H1 (cell line): ENCODE data around the gene TRIM56. TPM values are rescaled to one million over a fixed set of nuclear protein-coding genes. Genes with fewer than 3 reads are reported as not detected.

Source experiments
- CTCF ChIA-PET: fragments of 300-600 bp; sonication (Branson Sonifier 250); formaldehyde crosslinking; loops from one replicate; lab custom pipeline; 2021; ENCODE audit not compliant: partially characterized antibody; lab: Charles Lee
- POLR2A ChIA-PET: fragments of 300-600 bp; sonication (Branson Sonifier 250); formaldehyde crosslinking; loops from one replicate; lab custom pipeline; 2021; ENCODE audit warnings: inconsistent platforms; ENCODE audit not compliant: partially characterized antibody; lab: Charles Lee
- DNase-seq, 2 experiments: peaks; one replicate each; pipeline versions ENCODE4 v3.0.0 to v3.0.0-alpha.2; 2010 to 2022; ENCODE audit warnings: low spot score in 2 of 2, low read depth in 1 of 2, mixed read lengths in 1 of 2
- FAIRE-seq: peaks from 2 replicates; lab custom pipeline; 2011; peaks lifted over from hg19 to GRCh38; lab: Jason Lieb, UNC
- H2AFZ ChIP-seq: 2 replicates; pipeline ENCODE4 v1.8.1; 2012; ENCODE audit warnings: low read length, inconsistent platforms
- H2AK5ac ChIP-seq: 2 replicates; pipeline ENCODE4 v1.6.1; 2013; ENCODE audit warnings: low read depth, low read length
- H2BK120ac ChIP-seq: replicated peaks from 2 replicates; pipeline ENCODE3; 2013; ENCODE audit warnings: low read depth, low read length, inconsistent platforms
- H2BK12ac ChIP-seq: 2 replicates; pipeline ENCODE4 v1.6.1; 2013; ENCODE audit warnings: low read depth, low read length
- H2BK15ac ChIP-seq: 2 replicates; pipeline ENCODE4 v1.6.1; 2013; ENCODE audit warnings: low read length
- H2BK20ac ChIP-seq: 2 replicates; pipeline ENCODE4 v1.6.1; 2013; ENCODE audit warnings: low read length
- H2BK5ac ChIP-seq: 2 replicates; pipeline ENCODE4 v1.6.1; 2013; ENCODE audit warnings: low read depth, low read length
- H3K14ac ChIP-seq: 2 replicates; pipeline ENCODE4 v1.6.1; 2013; ENCODE audit warnings: inconsistent platforms; ENCODE audit not compliant: insufficient read length
- H3K18ac ChIP-seq: 2 replicates; pipeline ENCODE4 v1.6.1; 2013; ENCODE audit warnings: low read length; ENCODE audit errors: extremely low read depth
- H3K23ac ChIP-seq: 2 replicates; pipeline ENCODE4 v1.6.1; 2013; ENCODE audit warnings: inconsistent platforms; ENCODE audit not compliant: insufficient read length
- H3K23me2 ChIP-seq: 2 replicates; pipeline ENCODE4 v1.6.1; 2013; ENCODE audit warnings: low read depth, low read length
- H3K27ac ChIP-seq: 2 replicates; pipeline ENCODE4 v1.6.1; 2011; ENCODE audit warnings: low read depth, low read length, inconsistent platforms
- H3K27me3 ChIP-seq, 4 experiments: replicated peaks in 1 of 4; 1 replicate in 1 of 4; 2 replicates in 3 of 4; pipeline versions ENCODE4 v1.6.1 to v1.8.1; 2011 to 2013; ENCODE audit warnings: low read length in 3 of 4, mild to moderate bottlenecking in 3 of 4, inconsistent platforms in 2 of 4, mixed read lengths in 2 of 4, moderate library complexity in 1 of 4; ENCODE audit not compliant: control insufficient read depth in 3 of 4, insufficient read depth in 3 of 4; ENCODE audit errors: extremely low read depth in 1 of 4
- H3K36me3 ChIP-seq, 4 experiments: 2 replicates each; pipeline versions ENCODE4 v1.6.1 to v1.8.1; 2011 to 2013; ENCODE audit warnings: mild to moderate bottlenecking in 4 of 4, low read length in 3 of 4, moderate library complexity in 2 of 4, control low read depth in 1 of 4, inconsistent platforms in 1 of 4; ENCODE audit not compliant: insufficient read depth in 4 of 4, control insufficient read depth in 2 of 4
- H3K4ac ChIP-seq: replicated peaks from 2 replicates; pipeline ENCODE3; 2013; ENCODE audit warnings: low read length, low read depth, mixed read lengths, inconsistent platforms; ENCODE audit not compliant: insufficient read length
- H3K4me1 ChIP-seq, 4 experiments: replicated peaks in 1 of 4; 1 replicate in 1 of 4; 2 replicates in 3 of 4; pipeline versions ENCODE4 v1.6.1 to v1.8.1; 2011 to 2013; ENCODE audit warnings: low read length in 3 of 4, inconsistent platforms in 2 of 4, mixed read lengths in 1 of 4; ENCODE audit not compliant: insufficient read depth in 4 of 4, control insufficient read depth in 3 of 4
- H3K4me2 ChIP-seq, 2 experiments: 2 replicates each; pipeline versions ENCODE4 v1.6.1 to v1.8.1; 2011 to 2013; ENCODE audit warnings: low read depth in 2 of 2, low read length in 2 of 2, control low read depth in 1 of 2, inconsistent platforms in 1 of 2, mild to moderate bottlenecking in 1 of 2; ENCODE audit not compliant: insufficient read depth in 1 of 2
- H3K4me3 ChIP-seq, 4 experiments: fragments of 200-600, 300-600 bp in 1 of 4; sonication (generic), shearing (Covaris generic), sonication (Bioruptor Twin) in 1 of 4; 2 replicates each; pipeline versions ENCODE4 v1.5.1 to v1.8.1; 2011 to 2016; ENCODE audit warnings: low read length in 4 of 4, low read depth in 3 of 4, control low read depth in 2 of 4, inconsistent platforms in 2 of 4, mild to moderate bottlenecking in 2 of 4, mixed read lengths in 1 of 4, moderate library complexity in 1 of 4; ENCODE audit not compliant: insufficient read depth in 2 of 4; ENCODE audit errors: extremely low read depth in 1 of 4
- H3K56ac ChIP-seq: replicated peaks from 2 replicates; pipeline ENCODE3; 2013; ENCODE audit warnings: low read depth, mild to moderate bottlenecking, mixed read lengths, low read length, inconsistent platforms; ENCODE audit not compliant: insufficient read length
- H3K79me1 ChIP-seq: 2 replicates; pipeline ENCODE4 v1.6.1; 2013; ENCODE audit warnings: low read depth, low read length, control low read depth
- H3K79me2 ChIP-seq, 2 experiments: 2 replicates each; pipeline versions ENCODE4 v1.6.1 to v1.8.1; 2012 to 2013; ENCODE audit warnings: low read length in 2 of 2, mild to moderate bottlenecking in 2 of 2, inconsistent platforms in 1 of 2; ENCODE audit not compliant: insufficient read depth in 2 of 2, control insufficient read depth in 1 of 2
- H3K9ac ChIP-seq, 4 experiments: replicated peaks in 1 of 4; 1 replicate in 1 of 4; 2 replicates in 3 of 4; pipeline versions ENCODE4 v1.6.1 to v1.8.1; 2011 to 2013; ENCODE audit warnings: low read depth in 3 of 4, low read length in 3 of 4, control low read depth in 2 of 4, mild to moderate bottlenecking in 2 of 4, moderate library complexity in 2 of 4, inconsistent platforms in 1 of 4; ENCODE audit errors: extremely low read depth in 1 of 4
- H3K9me3 ChIP-seq, 2 experiments: 2 replicates each; pipeline versions ENCODE4 v1.6.1 to v1.8.1; 2012 to 2013; ENCODE audit warnings: mild to moderate bottlenecking in 2 of 2, moderate library complexity in 2 of 2, control low read depth in 1 of 2, inconsistent platforms in 1 of 2, low read depth in 1 of 2, low read length in 1 of 2, mixed read lengths in 1 of 2; ENCODE audit not compliant: insufficient read depth in 2 of 2
- H4K20me1 ChIP-seq, 2 experiments: replicated peaks in 1 of 2; 2 replicates each; pipeline versions ENCODE3 to v1.8.1; 2011 to 2013; ENCODE audit warnings: inconsistent platforms in 2 of 2, low read length in 2 of 2, mild to moderate bottlenecking in 1 of 2; ENCODE audit not compliant: insufficient read depth in 2 of 2, control insufficient read depth in 1 of 2
- H4K5ac ChIP-seq: 2 replicates; pipeline ENCODE4 v1.6.1; 2013; ENCODE audit warnings: low read length, low read depth, mixed read lengths, inconsistent platforms; ENCODE audit not compliant: insufficient read length
- H4K8ac ChIP-seq: 2 replicates; pipeline ENCODE4 v1.8.0; 2013; ENCODE audit warnings: mild to moderate bottlenecking, moderate library complexity, low read length, inconsistent platforms; ENCODE audit not compliant: insufficient read depth; ENCODE audit errors: extremely low read depth
- H4K91ac ChIP-seq: replicated peaks from 2 replicates; pipeline ENCODE3; 2013; ENCODE audit warnings: low read length, mixed read lengths, inconsistent platforms; ENCODE audit not compliant: insufficient read length
- CHD2 ChIP-seq: IDR thresholded peaks from 2 replicates; pipeline ENCODE4 v1.6.1; 2012; ENCODE audit warnings: low read length, improper control_type of control experiment
- EZH2 ChIP-seq: fragments of 200-600 bp; sonication (generic); IDR thresholded peaks from 2 replicates; pipeline ENCODE4 v1.7.1; 2012; ENCODE audit warnings: low read depth, mild to moderate bottlenecking, moderate library complexity, low read length, inconsistent platforms; ENCODE audit not compliant: severe bottlenecking
- HDAC2 ChIP-seq, 2 experiments: fragments of 300-600 bp in 1 of 2; sonication (generic) in 1 of 2; IDR thresholded peaks; 2 replicates each; pipeline ENCODE4 v1.6.1; 2011 to 2012; ENCODE audit warnings: low read depth in 2 of 2, low read length in 2 of 2, mild to moderate bottlenecking in 2 of 2, moderate library complexity in 2 of 2, borderline replicate concordance in 1 of 2, inconsistent platforms in 1 of 2
- KDM4A ChIP-seq: IDR thresholded peaks from one replicate; pipeline ENCODE4 v1.7.1; 2012; ENCODE audit warnings: low read depth, mild to moderate bottlenecking, moderate library complexity, low read length, inconsistent platforms; ENCODE audit not compliant: severe bottlenecking
- POLR2AphosphoS5 ChIP-seq: IDR thresholded peaks from 2 replicates; pipeline ENCODE4 v1.6.1; 2011; ENCODE audit warnings: low read depth, low read length
- RNF2 ChIP-seq: fragments of 200-900, 300-1000 bp; sonication (generic); IDR thresholded peaks from 2 replicates; pipeline ENCODE4 v1.7.1; 2016; ENCODE audit warnings: borderline replicate concordance, low read depth, mild to moderate bottlenecking, antibody characterized with exemption, low read length; ENCODE audit not compliant: poor library complexity, severe bottlenecking; ENCODE audit errors: missing control alignments
- SAP30 ChIP-seq: fragments of 300-600 bp; sonication (generic); IDR thresholded peaks from 2 replicates; pipeline ENCODE4 v1.7.1; 2012; ENCODE audit warnings: low read length, moderate library complexity, mild to moderate bottlenecking, inconsistent platforms; ENCODE audit not compliant: insufficient read depth, insufficient replicate concordance
- WGBS, 2 experiments: shearing (Covaris generic) in 1 of 2; methylation state at CpG; one replicate each; pipeline versions ENCODE4 v1.1.6 to v1.1.7; 2013 to 2015; ENCODE audit warnings: low lambda C conversion rate in 2 of 2, mixed read lengths in 2 of 2, inconsistent platforms in 1 of 2, low coverage in 1 of 2, missing lambda C conversion rate in 1 of 2; ENCODE audit not compliant: insufficient replicate concordance in 2 of 2, insufficient coverage in 1 of 2, insufficient read length in 1 of 2; ENCODE audit errors: extremely low coverage in 1 of 2, missing lambda C conversion rate in 1 of 2; 5-methylcytosine and 5-hydroxymethylcytosine counted together
- polyA plus RNA-seq, 7 experiments: library from polyadenylated mRNA; depleted of rRNA in 3 of 7; stranded (reverse) in 5 of 7; unstranded in 2 of 7; fragments of >200 nt in 5 of 7; fragments of 200-250 nt in 2 of 7; gene quantifications; 1 replicate in 5 of 7; 2 replicates in 1 of 7; 4 replicates in 1 of 7; pipeline versions ENCODE4 v1.2.1 to v1.2.3, GENCODE V29; 2011 to 2013; ENCODE audit warnings: missing spikeins in 2 of 7, mixed read lengths in 2 of 7
- total RNA-seq: library from RNA; stranded (reverse); fragmentation: NEBNext Ultra II Directional; extraction: Animal tissue kit (Norgen Biotek cat#: 25700); gene quantifications from 2 replicates; pipeline ENCODE4 v1.2.1, GENCODE V29; 2021
- TF ChIP-seq, protein P1 (sequence below): IDR thresholded peaks from 2 replicates; pipeline ENCODE4 v1.6.1; 2011; ENCODE audit warnings: low read depth, mild to moderate bottlenecking, low read length; ENCODE audit not compliant: insufficient read depth

TRIM56 gene
- total and polyA plus RNA-seq, 2 of the 8 experiments (the other 6 are each of a cell fraction or from before 2014, with no cell fraction given), result 2.0 to 17.5 TPM

GRCh38 chr7:101100858-101101847 lies 15.9 kb downstream of the TRIM56 start:
- H2AK5ac ChIP-seq, result peak overlapping the region; percentile 4; the same call in 1 of the 2 replicates
- no peak overlapping the region for H3K14ac ChIP-seq
- H2BK120ac ChIP-seq, result peak overlapping the region; percentile 8
- CTCF ChIA-PET, result interaction anchor here (0.6 to 2.5 kb wide), 9 partner anchors 8 to 135 kb away, joined by 3 to 11 read pairs (median 4); partner anchors contain the start of gene SERPINE1
- no peaks in the 10 kb centered on the region for H3K9me3 ChIP-seq
- H3K9ac ChIP-seq, result no peak overlapping the region; a peak in 1 of 7 replicates
- H2BK5ac ChIP-seq, result peak overlapping the region; percentile 86
- peak overlapping the region; percentile 97 for H2BK12ac ChIP-seq
- H4K5ac ChIP-seq, result peak overlapping the region; percentile 1
- H3K27ac ChIP-seq, result no peak overlapping the region
- H2BK20ac ChIP-seq, result peak overlapping the region; percentile 96; the same call in 1 of the 2 replicates
- H3K4me1 ChIP-seq, result peaks cover 0 to 17% (median 10%) of the 10 kb centered on the region in 4 experiments; a peak in 6 of 7 replicates
- no peaks in the 10 kb centered on the region; the same call in 1 of the 2 replicates for H3K79me1 ChIP-seq
- POLR2A ChIA-PET, result interaction anchor here (1.5 to 3.2 kb wide), 3 partner anchors 9 to 25 kb away, joined by 3 to 15 read pairs (median 4); partner anchors contain the start of gene SERPINE1
- 0 out of 2 replicates have a peak, but pooled peaks cover 3% of the 10 kb centered on the region for H3K23me2 ChIP-seq
- no peak overlapping the region for H4K8ac ChIP-seq
- H3K23ac ChIP-seq, result no peak overlapping the region
- H3K36me3 ChIP-seq, result no peaks in the 10 kb centered on the region
- no peaks in the 10 kb centered on the region for H3K27me3 ChIP-seq
- FAIRE-seq, result no peak
- no peak overlapping the region for H3K56ac ChIP-seq
- H3K4me3 ChIP-seq, result no peak overlapping the region
- H3K4me2 ChIP-seq, result peak overlapping the region in 1 of 2 experiments; percentile 28; a peak in 1 of 4 replicates
- H3K79me2 ChIP-seq, result no peaks in the 10 kb centered on the region
- 0 out of 2 replicates have a peak overlapping the region, but pooled peaks have one; percentile 15 for H3K18ac ChIP-seq
- peak overlapping the region; percentile 3 for H3K4ac ChIP-seq
- no peaks in the 10 kb centered on the region for H4K20me1 ChIP-seq
- 92% methylated on average over 18 of the region's 18 CpGs; no CpG with 5 or more reads in 1 of the 2 experiments for WGBS, 2 experiments
- H4K91ac ChIP-seq, result peak overlapping the region; percentile 53
- H2BK15ac ChIP-seq, result peak overlapping the region; percentile 37; the same call in 1 of the 2 replicates
- no peak overlapping the region for H2AFZ ChIP-seq
- no peak for DNase-seq
- TF ChIP-seq POLR2AphosphoS5, result no peak
- TF ChIP-seq HDAC2 (IDR thresholded peaks at IDR 0.05; ENCODE audit: borderline replicate concordance in 1 of 2, low read depth in 2 of 2, low read length in 2 of 2), result no peak
- no peak for TF ChIP-seq KDM4A
- TF ChIP-seq, protein P1, sequence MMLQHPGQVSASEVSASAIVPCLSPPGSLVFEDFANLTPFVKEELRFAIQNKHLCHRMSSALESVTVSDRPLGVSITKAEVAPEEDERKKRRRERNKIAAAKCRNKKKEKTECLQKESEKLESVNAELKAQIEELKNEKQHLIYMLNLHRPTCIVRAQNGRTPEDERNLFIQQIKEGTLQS, result no peak
- no peak for TF ChIP-seq RNF2
- TF ChIP-seq CHD2, result no peak
- TF ChIP-seq SAP30, result no peak
- no peak for TF ChIP-seq EZH2
